Ovary (tissue), 9 donors: ENCODE measurements around the gene TCP11L1. TPM values are rescaled to one million over a fixed set of nuclear protein-coding genes. Genes with fewer than 3 reads are reported as not detected.
"Not testable (repeated sequence)": the region's sequence is repeated elsewhere in the genome, so short reads cannot be mapped to it uniquely, and the experiment has no call there.

Experiments used
- DNase-seq, 5 donors: peaks; one replicate each; pipeline ENCODE4 v3.0.0-alpha.2; 2019 to 2020
- H3K27ac ChIP-seq, 2 donors: fragments of 200-600 bp; one replicate each; pipeline versions ENCODE4 v1.5.1 to v1.8.0; 2019 to 2022
- H3K27me3 ChIP-seq: fragments of 200-600 bp; one replicate; pipeline ENCODE4 v1.8.0; 2022
- H3K36me3 ChIP-seq: fragments of 200-600 bp; sonication (generic); one replicate; pipeline ENCODE4 v1.5.1; 2019
- H3K4me1 ChIP-seq: one replicate; pipeline ENCODE4 v1.8.1; 2013; ENCODE audit warnings: mild to moderate bottlenecking, moderate library complexity; ENCODE audit not compliant: insufficient read depth
- H3K4me3 ChIP-seq: fragments of 200-600 bp; sonication (generic); one replicate; pipeline ENCODE4 v1.5.1; 2017
- H3K9me3 ChIP-seq, 2 donors: fragments of 200-600 bp in 1 of 2; sonication (generic) in 1 of 2; one replicate each; pipeline versions ENCODE4 v1.5.1 to v1.8.1; 2013 to 2019; ENCODE audit warnings: mild to moderate bottlenecking in 1 of 2, moderate library complexity in 1 of 2
- CTCF ChIP-seq, 3 donors: fragments of 450-650 bp in 2 of 3; fragments of 200-600 bp in 1 of 3; IDR thresholded peaks; one replicate each; pipeline versions ENCODE4 v1.5.1 to v1.8.0; 2016 to 2022; ENCODE audit warnings: antibody characterized with exemption in 3 of 3, mild to moderate bottlenecking in 1 of 3
- EP300 ChIP-seq: sonication (generic); formaldehyde crosslinking; IDR thresholded peaks from one replicate; pipeline ENCODE4 v1.6.1; 2017; ENCODE audit warnings: antibody characterized with exemption
- POLR2A ChIP-seq: fragments of 450-650 bp; IDR thresholded peaks from one replicate; pipeline ENCODE4 v1.6.1; 2017; ENCODE audit warnings: antibody characterized with exemption, mild to moderate bottlenecking, moderate library complexity
- WGBS, 3 donors: extraction: QIAGEN DNeasy Blood & Tissue Kit in 1 of 3; methylation state at CpG; one replicate each; pipeline versions ENCODE4 v1.1.5 to v1.1.7; 2013 to 2017; 5-methylcytosine and 5-hydroxymethylcytosine counted together
- intact Hi-C, 4 donors: fragments of 100-400 bp; cut with DNase I; formaldehyde crosslinking; loops; one replicate each; pipeline versions ENCODE4 v1.11.0 to v1.15.1; 2022 to 2023
- polyA plus RNA-seq, 2 donors: library from polyadenylated mRNA; stranded (reverse); fragments of 200-250 nt in 1 of 2; fragments of 350-450 nt in 1 of 2; fragmentation: Illumina TruSeq in 1 of 2; extraction: RNeasy Lipid Tissue Mini Kit (QIAGEN cat#74804) in 1 of 2; gene quantifications; one replicate each; pipeline ENCODE4 v1.2.3, GENCODE V29; 2013 to 2014
- total RNA-seq, 7 donors: library from RNA; depleted of rRNA in 2 of 7; stranded (reverse); fragments of >200 nt in 2 of 7; fragmentation: NEBNext Ultra II Directional in 3 of 7; extraction: Animal tissue kit (Norgen Biotek cat#: 25700) in 3 of 7; gene quantifications; one replicate each; pipeline versions ENCODE4 v1.1.0 to v1.2.4, GENCODE V29; 2016 to 2023
- donor health status: DM: no; HTN: no; CAD: no; lungs with moderate emphysema.
- donor health status: DM: no; HTN: no; CAD: no.
- donor health status: Bipolar disorder and iron deficiency.
- donor health status: DM: yes; HTN: yes; CAD: no.
- donor health status: DM: no; HTN: no; CAD: no.
- donor health status: DM: yes; HTN: yes; CAD: no.

The TCP11L1 gene
- total and polyA plus RNA-seq, 9 donors: 4.4 to 23.4 (median 14.3) TPM

- Histone ChIP-seq H3K27me3 (no peaks in the 10 kb centered on the region), H3K27ac (no peak overlapping the region), H3K4me3 (no peak overlapping the region), H3K9me3 (no peaks in the 10 kb centered on the region), H3K36me3 (no peaks in the 10 kb centered on the region), H3K4me1 (no peaks in the 10 kb centered on the region)
- intact Hi-C loops: no loop called here
- TF ChIP-seq POLR2A (no peak), CTCF (IDR thresholded peaks at IDR 0.05) (no peak), EP300 (no peak)
- DNase-seq: no peak
- 81 to 86% (median 83%) methylated on average over 2 of the region's 2 CpGs for WGBS, 3 donors
These were observed 12.1 kb upstream of the TCP11L1 start for GRCh38 chr11:33027233-33027632.

- 24 to 59% (median 43%) methylated on average over 4 of the region's 4 CpGs for WGBS, 3 donors
- no peak overlapping the region for H3K4me3 ChIP-seq
- intact Hi-C loops: no loop called here
- no peaks in the 10 kb centered on the region for H3K9me3 ChIP-seq
- no peak for DNase-seq
- H3K27me3 ChIP-seq: no peaks in the 10 kb centered on the region
- H3K27ac ChIP-seq: no peak overlapping the region
- TF ChIP-seq EP300 (no peak), POLR2A (no peak), CTCF (IDR thresholded peaks at IDR 0.05) (no peak)
- no peaks in the 10 kb centered on the region for H3K4me1 ChIP-seq
- H3K36me3 ChIP-seq: no peaks in the 10 kb centered on the region
These were observed 11.4 kb upstream of the TCP11L1 start for GRCh38 chr11:33027846-33028536.

- intact Hi-C loops: no loop called here
- WGBS, 3 donors: 52 to 76% (median 74%) methylated on average over 2 of the region's 2 CpGs
- H3K4me3 ChIP-seq: no peak overlapping the region
- TF ChIP-seq POLR2A: no peak
- no peak for TF ChIP-seq EP300
- no peak for TF ChIP-seq CTCF (IDR thresholded peaks at IDR 0.05)
- no peak for DNase-seq
- H3K27me3 ChIP-seq: no peaks in the 10 kb centered on the region
- H3K9me3 ChIP-seq: no peaks in the 10 kb centered on the region
- H3K36me3 ChIP-seq: no peaks in the 10 kb centered on the region
- H3K27ac ChIP-seq: no peak overlapping the region
- H3K4me1 ChIP-seq: no peaks in the 10 kb centered on the region
These were observed 10.8 kb upstream of the TCP11L1 start for GRCh38 chr11:33028537-33028914.

GRCh38 chr11:33029218-33029617 is 10.2 kb upstream of the TCP11L1 start:
- H3K36me3 ChIP-seq, H3K4me3 ChIP-seq, H3K27me3 ChIP-seq, H3K9me3 ChIP-seq, H3K4me1 ChIP-seq, H3K27ac ChIP-seq, DNase-seq, intact Hi-C loops: not testable (repeated sequence)
- WGBS, 3 donors: 78 to 91% (median 87%) methylated on average over 6 of the region's 6 CpGs

- no peaks in the 10 kb centered on the region for H3K4me1 ChIP-seq
- intact Hi-C loops: no loop called here
- no peak for TF ChIP-seq POLR2A
- TF ChIP-seq CTCF (IDR thresholded peaks at IDR 0.05): no peak
- no peak for TF ChIP-seq EP300
- H3K4me3 ChIP-seq: no peak overlapping the region
- no peaks in the 10 kb centered on the region for H3K9me3 ChIP-seq
- no peak for DNase-seq
- H3K36me3 ChIP-seq: no peaks in the 10 kb centered on the region
- no peaks in the 10 kb centered on the region for H3K27me3 ChIP-seq
- 60 to 75% (median 75%) methylated on average over 4 of the region's 4 CpGs for WGBS, 3 donors
- no peak overlapping the region for H3K27ac ChIP-seq
These were observed 5.9 kb upstream of the TCP11L1 start for GRCh38 chr11:33033493-33033892.
